BLaER1 treated with 17β-estradiol and CSF1 and Interleukin-3, amounts not matched to agents 10 nM and 100 nM (cell line): ENCODE data around the gene TNNT1.
A peak's percentile ranks its signal among the peaks of the same experiment; 100 is the strongest.

ENCODE experiments used
- H3K27ac ChIP-seq, 11 experiments: shearing (Covaris generic); formaldehyde crosslinking; 2 replicates each; pipeline ENCODE4 v1.8.1; 2022
- H3K27me3 ChIP-seq, 11 experiments: shearing (Covaris generic); formaldehyde crosslinking; 2 replicates each; pipeline ENCODE4 v1.8.1; 2022
- H3K36me3 ChIP-seq, 11 experiments: shearing (Covaris generic); formaldehyde crosslinking; 2 replicates each; pipeline ENCODE4 v1.8.1; 2022
- H3K4me1 ChIP-seq, 10 experiments: shearing (Covaris generic); formaldehyde crosslinking; 2 replicates each; pipeline ENCODE4 v1.8.1; 2022
- H3K4me2 ChIP-seq, 11 experiments: shearing (Covaris generic); formaldehyde crosslinking; 2 replicates each; pipeline ENCODE4 v1.8.1; 2022
- H3K4me3 ChIP-seq, 10 experiments: shearing (Covaris generic); formaldehyde crosslinking; 2 replicates each; pipeline ENCODE4 v1.8.1; 2022
- H3K9ac ChIP-seq, 11 experiments: shearing (Covaris generic); formaldehyde crosslinking; 2 replicates each; pipeline ENCODE4 v1.8.1; 2022
- H3K9me3 ChIP-seq, 11 experiments: shearing (Covaris generic); formaldehyde crosslinking; replicated peaks in 1 of 11; 2 replicates each; pipeline ENCODE4 v1.8.1; 2022
- H4K20me1 ChIP-seq, 11 experiments: shearing (Covaris generic); formaldehyde crosslinking; 2 replicates each; pipeline ENCODE4 v1.8.1; 2022
- Cebpa-rat ChIP-seq, 11 experiments: shearing (Covaris generic); IDR thresholded peaks; 2 replicates each; pipeline ENCODE4 v1.8.1; 2022

The TNNT1 gene

DNA sequence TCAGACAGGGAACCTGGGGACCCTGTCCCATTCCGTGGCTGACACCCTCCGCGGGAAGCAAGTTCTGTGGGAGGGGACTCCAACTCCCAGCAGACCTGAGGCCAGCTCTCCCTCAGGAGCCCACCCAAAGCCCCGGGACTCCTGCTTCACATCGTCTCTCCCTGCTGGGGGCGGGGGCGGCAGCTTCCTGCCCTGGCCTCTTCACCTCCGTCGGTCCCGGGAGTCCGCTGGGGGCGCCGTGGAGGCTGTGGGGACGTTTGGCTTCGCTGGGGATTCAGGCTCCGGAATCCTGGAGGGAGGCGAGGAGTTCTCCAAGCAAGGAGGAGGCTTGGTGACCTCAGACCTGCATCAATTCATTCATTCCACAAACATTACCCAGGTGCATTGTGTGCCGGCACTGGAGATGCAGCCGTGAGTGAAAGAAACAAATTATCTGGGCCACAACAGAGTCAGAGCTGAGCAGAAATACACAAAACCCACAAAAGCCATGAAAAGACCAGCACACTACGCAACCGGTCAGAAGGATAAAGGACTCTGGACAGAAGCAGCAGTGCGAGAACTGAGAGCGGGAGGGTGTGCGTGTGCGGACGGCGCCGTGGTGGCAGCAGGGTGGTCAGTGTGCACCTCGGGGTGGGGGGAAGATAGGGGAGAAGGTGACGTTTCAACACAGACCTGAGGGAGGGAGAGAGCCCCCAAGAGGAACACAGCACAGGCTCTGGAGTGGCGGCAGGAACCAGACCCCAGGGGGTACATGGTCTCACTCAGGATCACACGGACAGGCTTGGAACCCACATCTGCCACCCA, 54.3 kb downstream of the TNNT1 start:
- peaks cover 15 to 31% (median 25%) of the 10 kb centered on the region in 10 experiments for H3K4me1 ChIP-seq
- no peak overlapping the region for H3K4me2 ChIP-seq
- no peak overlapping the region for H3K4me3 ChIP-seq

DNA sequence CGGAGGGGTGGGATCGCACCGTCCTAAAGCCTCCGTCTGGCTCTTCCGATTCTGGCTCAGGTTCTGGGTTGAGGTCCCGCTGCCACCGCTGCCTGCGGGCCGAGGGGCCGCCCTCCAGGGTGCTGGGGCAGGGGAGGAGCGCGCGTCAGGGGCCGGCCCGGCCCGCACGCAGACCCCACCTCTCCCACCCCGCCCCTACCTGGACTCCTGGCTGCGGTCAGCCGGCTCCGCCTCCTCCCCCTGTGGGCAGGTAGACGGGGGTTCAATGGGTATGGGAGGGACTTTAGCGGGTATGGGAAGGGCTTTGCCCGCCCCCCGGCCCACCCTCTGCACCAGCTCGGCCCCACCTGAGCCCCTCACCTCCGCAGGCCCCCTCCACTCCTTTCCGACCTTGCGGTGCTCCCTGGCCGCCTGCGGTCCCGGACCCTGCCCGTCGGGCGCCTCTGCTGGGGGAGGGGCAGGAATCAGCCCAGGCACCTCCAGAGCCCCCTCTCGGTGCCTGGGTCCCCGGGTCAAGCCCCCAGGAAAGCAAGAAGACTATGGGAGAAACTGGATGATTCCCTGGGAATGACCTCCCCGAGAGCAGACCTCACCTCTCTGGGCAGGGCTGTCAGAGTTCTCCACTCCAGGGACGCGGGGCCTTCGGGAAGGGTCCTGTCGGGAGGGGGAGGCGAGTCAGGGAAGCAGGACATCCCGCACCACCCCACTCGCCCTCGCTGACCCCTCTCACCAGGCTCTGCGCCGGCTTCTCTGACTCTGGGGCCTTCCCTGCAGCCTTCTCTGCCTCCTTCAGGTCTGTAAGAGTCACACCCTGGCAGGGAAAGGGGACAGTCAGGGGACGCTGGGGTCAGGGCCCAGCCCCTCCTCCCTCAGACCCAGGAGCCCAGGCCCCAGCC, 56.3 kb downstream of the TNNT1 start:
- Histone ChIP-seq H3K4me1 (peaks cover 10 to 24% (median 15%) of the 10 kb centered on the region in 10 experiments), H3K4me3 (no peak overlapping the region), H3K4me2 (no peak overlapping the region), H3K9me3 (no peaks in the 10 kb centered on the region), H4K20me1 (peaks cover 40 to 89% (median 62%) of the 10 kb centered on the region in 11 experiments), H3K36me3 (peaks cover 43 to 65% (median 60%) of the 10 kb centered on the region in 11 experiments), H3K27me3 (peaks cover 5 to 9% (median 7%) of the 10 kb centered on the region in 11 experiments), H3K9ac (no peak overlapping the region), H3K27ac (no peak overlapping the region)
- no peak for TF ChIP-seq Cebpa-rat (IDR thresholded peaks at IDR 0.05)

More for the DNA sequence above, 54.3 kb downstream of the TNNT1 start:
- H3K27me3 ChIP-seq, result no peaks in the 10 kb centered on the region
- no peaks in the 10 kb centered on the region for H3K9me3 ChIP-seq
- H3K27ac ChIP-seq, result no peak overlapping the region
- peaks cover 39 to 89% (median 64%) of the 10 kb centered on the region in 11 experiments for H4K20me1 ChIP-seq
- H3K9ac ChIP-seq, result no peak overlapping the region
- TF ChIP-seq Cebpa-rat (IDR thresholded peaks at IDR 0.05), result no peak
- H3K36me3 ChIP-seq, result peaks cover 58 to 79% (median 73%) of the 10 kb centered on the region in 11 experiments

DNA sequence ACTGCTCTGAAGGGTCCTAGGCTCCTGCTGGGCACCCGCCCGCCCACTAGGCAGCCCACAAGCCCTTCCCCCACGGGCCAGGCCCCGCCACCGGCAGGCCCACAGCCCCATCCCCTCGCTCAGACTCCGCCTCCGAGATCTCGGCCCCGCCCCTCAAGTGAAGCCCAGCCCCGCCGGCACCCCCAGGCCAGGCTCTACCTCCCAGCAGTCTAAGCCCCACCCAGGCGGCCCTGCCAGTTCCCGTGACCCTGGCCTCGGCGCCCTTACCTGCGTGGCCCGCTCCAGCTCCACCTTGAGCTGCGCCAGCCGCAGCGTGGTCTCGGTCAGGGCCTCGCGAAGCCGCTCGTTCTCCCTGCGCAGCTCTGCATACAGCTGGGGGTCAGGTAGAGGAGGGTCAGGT, 57.1 kb downstream of the TNNT1 start:
- H3K27me3 ChIP-seq, result peaks cover 12 to 16% (median 14%) of the 10 kb centered on the region in 11 experiments
- TF ChIP-seq Cebpa-rat (IDR thresholded peaks at IDR 0.05), result no peak
- peaks cover 42 to 70% (median 60%) of the 10 kb centered on the region in 11 experiments for H3K36me3 ChIP-seq
- H3K4me3 ChIP-seq, result no peak overlapping the region
- H3K4me2 ChIP-seq, result no peak overlapping the region
- H3K9me3 ChIP-seq, result no peaks in the 10 kb centered on the region
- H3K4me1 ChIP-seq, result peaks cover 14 to 27% (median 18%) of the 10 kb centered on the region in 10 experiments
- peaks cover 46 to 89% (median 66%) of the 10 kb centered on the region in 11 experiments for H4K20me1 ChIP-seq
- no peak overlapping the region for H3K27ac ChIP-seq
- no peak overlapping the region for H3K9ac ChIP-seq

DNA sequence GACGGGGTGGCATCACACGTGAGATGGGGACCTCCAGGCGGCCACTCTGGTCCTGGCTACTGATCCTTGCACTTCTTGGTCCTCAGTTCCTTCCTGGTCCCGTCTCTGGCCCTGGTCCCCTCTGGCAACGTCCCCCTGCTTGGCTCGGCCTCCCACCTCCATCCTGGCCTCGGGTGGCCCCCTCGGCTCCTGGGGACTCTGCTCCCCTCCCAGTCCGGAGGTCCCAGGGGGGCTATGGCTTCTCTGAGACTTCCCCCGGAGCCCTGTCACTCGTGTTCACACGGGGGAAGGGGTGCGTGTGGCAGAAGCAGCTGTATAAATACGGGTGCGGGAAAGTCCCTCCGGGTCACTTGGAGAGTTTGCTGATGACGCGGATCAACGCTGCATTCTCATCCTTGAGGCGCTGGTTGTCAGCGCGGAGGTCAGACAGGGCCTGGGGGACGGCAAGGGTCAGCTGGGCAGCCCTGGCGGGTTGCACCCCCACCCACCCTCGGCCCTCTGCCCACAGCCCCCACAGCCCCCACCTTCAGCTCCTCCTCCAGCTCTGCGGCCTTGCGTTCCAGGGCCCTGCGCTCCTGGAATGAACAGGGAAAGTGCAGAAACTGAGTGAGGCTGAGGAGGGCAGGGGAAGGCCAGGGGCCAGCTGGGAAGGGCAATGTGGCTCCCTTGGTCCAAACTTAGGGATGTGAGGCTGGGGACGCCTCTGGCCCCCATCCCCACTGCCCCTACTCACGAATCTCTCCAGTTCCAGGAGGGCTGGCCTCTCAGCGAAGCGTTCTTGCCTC, 57.7 kb downstream of the TNNT1 start:
- H3K4me2 ChIP-seq, result no peak overlapping the region
- no peak overlapping the region for H3K9ac ChIP-seq
- H3K27me3 ChIP-seq, result peaks cover 19 to 22% (median 20%) of the 10 kb centered on the region in 11 experiments
- no peak overlapping the region for H3K4me3 ChIP-seq
- no peak overlapping the region for H3K27ac ChIP-seq
- peaks cover 19 to 29% (median 22%) of the 10 kb centered on the region in 10 experiments for H3K4me1 ChIP-seq
- peaks cover 50 to 89% (median 68%) of the 10 kb centered on the region in 11 experiments for H4K20me1 ChIP-seq
- H3K9me3 ChIP-seq, result no peaks in the 10 kb centered on the region
- TF ChIP-seq Cebpa-rat (IDR thresholded peaks at IDR 0.05), result no peak
- H3K36me3 ChIP-seq, result peaks cover 42 to 69% (median 59%) of the 10 kb centered on the region in 11 experiments

DNA sequence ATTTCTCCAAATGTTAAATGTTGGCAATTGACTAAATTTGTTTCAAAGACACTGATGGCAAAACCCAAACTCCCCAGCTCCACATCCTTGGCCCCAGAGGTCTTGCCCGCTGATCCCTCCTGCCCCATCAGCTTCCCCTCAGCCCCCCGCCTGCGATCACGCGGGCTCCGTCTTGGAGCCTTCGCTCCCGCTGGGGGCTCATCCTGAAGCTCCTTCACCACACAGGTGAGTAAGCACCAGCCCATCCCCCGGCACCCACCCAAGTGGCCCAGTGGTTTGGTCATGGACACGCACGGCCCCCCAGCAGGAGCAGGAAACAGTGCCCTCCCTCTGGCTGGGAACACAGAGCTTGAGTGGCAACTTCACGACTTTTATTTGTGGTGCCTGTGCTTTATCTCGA, 58.4 kb downstream of the TNNT1 start:
- peaks cover 41 to 61% (median 51%) of the 10 kb centered on the region in 11 experiments for H3K36me3 ChIP-seq
- H3K9me3 ChIP-seq, result no peaks in the 10 kb centered on the region
- no peak overlapping the region for H3K9ac ChIP-seq
- H3K4me1 ChIP-seq, result peaks cover 19 to 29% (median 24%) of the 10 kb centered on the region in 10 experiments
- no peak overlapping the region for H3K4me2 ChIP-seq
- no peak for TF ChIP-seq Cebpa-rat (IDR thresholded peaks at IDR 0.05)
- no peak overlapping the region for H3K27ac ChIP-seq
- peaks cover 26 to 30% (median 28%) of the 10 kb centered on the region in 11 experiments for H3K27me3 ChIP-seq
- no peak overlapping the region for H3K4me3 ChIP-seq
- peaks cover 50 to 89% (median 64%) of the 10 kb centered on the region in 11 experiments for H4K20me1 ChIP-seq

DNA sequence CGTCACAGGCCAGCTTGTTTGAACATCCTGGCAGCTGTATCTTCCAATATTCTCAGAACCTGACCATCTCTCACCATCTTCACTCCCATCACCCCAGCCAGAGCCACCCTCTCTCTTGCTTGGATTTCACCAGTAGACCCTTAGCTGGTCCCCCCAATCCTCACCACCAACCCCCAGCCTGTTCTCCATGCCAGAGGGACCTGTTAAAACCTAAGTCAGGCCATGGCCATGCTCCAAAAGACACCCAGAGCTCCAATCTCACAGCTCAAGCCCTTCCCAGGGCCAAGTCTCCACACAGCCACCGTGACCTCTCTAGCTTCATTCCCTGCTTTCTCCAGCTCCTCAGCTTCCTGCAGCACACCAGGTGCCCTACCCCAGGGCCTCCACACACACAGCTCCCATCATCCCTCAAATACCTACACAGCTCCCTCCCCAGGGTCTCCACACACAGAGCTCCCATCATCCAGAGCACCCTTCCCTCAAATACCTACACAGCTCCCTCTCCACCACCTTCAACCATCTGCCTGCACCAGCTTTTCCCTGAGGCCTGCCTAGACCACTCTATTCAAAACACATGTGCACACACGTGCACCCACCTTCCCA, 59.6 kb downstream of the TNNT1 start:
- no peak for TF ChIP-seq Cebpa-rat (IDR thresholded peaks at IDR 0.05)
- H3K9me3 ChIP-seq, result no peaks in the 10 kb centered on the region
- H3K4me3 ChIP-seq, result no peak overlapping the region
- peaks cover 33 to 41% (median 39%) of the 10 kb centered on the region in 11 experiments for H3K27me3 ChIP-seq
- no peak overlapping the region for H3K4me2 ChIP-seq
- no peak overlapping the region for H3K9ac ChIP-seq
- no peak overlapping the region for H3K27ac ChIP-seq
- peaks cover 30 to 50% (median 40%) of the 10 kb centered on the region in 11 experiments for H3K36me3 ChIP-seq
- H4K20me1 ChIP-seq, result peaks cover 52 to 89% (median 61%) of the 10 kb centered on the region in 11 experiments
- H3K4me1 ChIP-seq, result peaks cover 19 to 29% (median 24%) of the 10 kb centered on the region in 10 experiments

DNA sequence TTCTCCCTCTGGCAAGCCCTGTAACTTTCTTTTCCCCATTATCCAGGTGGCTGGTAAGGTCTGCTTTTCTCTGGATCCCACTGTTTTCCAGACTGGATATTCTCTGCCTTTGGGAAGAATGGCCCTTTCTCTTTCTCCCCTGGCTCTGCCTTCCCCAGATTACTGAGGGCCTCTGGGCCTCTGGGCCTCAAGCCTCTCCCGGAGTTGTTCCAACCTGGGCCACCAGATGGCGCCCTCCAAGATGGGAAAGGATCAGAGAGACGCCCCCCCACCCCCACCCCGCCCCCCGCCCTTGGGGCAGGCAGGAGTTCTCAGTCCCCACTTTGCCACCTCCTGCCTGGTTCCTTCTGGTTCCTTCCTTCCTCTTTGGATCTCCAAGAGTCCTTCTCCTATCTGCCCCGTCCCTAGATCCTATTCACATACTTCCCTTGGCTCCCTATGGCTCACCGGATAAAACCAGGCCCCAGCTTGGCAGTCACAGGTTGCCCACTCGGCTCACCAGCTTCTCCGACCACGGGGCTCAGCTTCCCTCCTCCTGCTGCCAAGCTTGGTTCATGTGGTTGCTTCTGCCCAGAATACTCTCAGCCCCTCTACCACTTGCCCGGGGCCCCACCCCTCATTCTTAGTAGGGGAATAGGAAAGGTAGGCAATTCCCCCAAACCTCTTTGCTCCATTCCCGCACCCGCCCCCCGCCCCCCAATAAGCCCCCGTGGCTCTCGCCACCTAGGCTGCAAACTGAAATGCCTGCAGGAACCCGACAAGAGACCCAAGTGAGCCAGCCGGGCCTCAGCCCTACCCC, 60.3 kb downstream of the TNNT1 start:
- H3K9ac ChIP-seq, result peak overlapping the region in 3 of 11 experiments; percentile 21 to 61 (median 24); a peak in 2 of 22 replicates

More for the DNA sequence above, 60.3 kb downstream of the TNNT1 start:
- Histone ChIP-seq H3K36me3 (peaks cover 27 to 48% (median 37%) of the 10 kb centered on the region in 11 experiments; a peak in 20 of 22 replicates), H3K27me3 (peaks cover 33 to 48% (median 45%) of the 10 kb centered on the region in 11 experiments), H3K27ac (no peak overlapping the region), H3K4me1 (peaks cover 19 to 29% (median 24%) of the 10 kb centered on the region in 10 experiments), H4K20me1 (peaks cover 52 to 93% (median 62%) of the 10 kb centered on the region in 11 experiments), H3K9me3 (no peaks in the 10 kb centered on the region), H3K4me3 (no peak overlapping the region), H3K4me2 (peak overlapping the region in 9 of 11 experiments; percentile 63 to 97 (median 87); a peak in 14 of 22 replicates)
- TF ChIP-seq Cebpa-rat (IDR thresholded peaks at IDR 0.05), result no peak
